Brain pericyte (primary cell): Measurements from ENCODE around the gene PRTN3.

Experiments used
- DNase-seq: peaks from one replicate; pipeline ENCODE4 v3.0.0-alpha.2; 2012; ENCODE audit warnings: low read depth, low spot score

PRTN3 gene

DNA sequence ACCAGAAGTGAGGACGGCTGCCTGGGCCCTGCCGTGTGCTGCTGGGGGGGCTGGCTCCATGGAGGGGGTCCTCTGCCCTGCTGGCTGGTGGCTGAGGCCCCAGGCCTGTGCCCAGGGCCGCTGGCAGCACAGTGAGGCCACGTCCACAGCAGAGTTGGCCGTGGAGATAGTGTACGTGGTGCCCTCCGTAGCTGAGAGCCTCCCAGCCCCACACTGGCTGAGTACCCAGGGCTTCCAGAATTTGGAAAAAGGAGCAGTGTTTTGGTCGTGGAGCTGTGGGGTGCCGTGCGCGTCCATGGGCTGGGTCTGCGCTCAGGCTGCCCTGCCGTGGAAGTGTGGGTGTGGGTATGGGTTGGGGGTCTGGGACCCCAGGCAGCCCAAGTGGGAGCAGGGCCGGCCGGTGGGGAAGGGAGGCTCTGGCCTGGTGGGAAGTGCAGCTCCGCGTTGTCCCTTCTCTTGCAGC, 37.7 kb upstream of the PRTN3 start:
- DNase-seq, result no peak

DNA sequence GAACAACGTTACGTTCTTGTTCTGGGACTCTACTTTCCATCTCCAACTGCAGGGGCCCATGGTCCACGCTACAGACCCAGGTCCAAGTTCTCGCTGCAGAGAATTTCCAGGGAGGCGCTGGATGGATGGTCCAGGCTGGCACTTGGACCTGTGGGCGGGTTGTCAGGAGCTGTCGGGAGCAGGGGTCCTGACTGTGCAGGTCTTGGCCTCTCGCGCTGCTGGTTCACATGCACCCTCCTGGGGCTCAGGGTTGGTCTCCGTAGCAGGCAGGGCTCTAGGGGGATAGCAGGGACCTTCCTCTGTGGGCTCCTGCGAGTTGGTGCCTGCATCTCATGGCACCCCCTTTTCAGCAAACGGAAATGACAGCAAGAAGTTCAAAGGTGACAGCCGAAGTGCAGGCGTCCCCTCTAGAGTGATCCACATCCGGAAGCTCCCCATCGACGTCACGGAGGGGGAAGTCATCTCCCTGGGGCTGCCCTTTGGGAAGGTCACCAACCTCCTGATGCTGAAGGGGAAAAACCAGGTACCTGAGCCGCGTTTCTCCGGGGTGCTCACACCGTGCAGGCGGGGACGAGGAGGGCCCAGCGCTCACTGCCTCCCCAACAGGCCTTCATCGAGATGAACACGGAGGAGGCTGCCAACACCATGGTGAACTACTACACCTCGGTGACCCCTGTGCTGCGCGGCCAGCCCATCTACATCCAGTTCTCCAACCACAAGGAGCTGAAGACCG, 36.9 kb upstream of the PRTN3 start:
- DNase-seq, result no peak

DNA sequence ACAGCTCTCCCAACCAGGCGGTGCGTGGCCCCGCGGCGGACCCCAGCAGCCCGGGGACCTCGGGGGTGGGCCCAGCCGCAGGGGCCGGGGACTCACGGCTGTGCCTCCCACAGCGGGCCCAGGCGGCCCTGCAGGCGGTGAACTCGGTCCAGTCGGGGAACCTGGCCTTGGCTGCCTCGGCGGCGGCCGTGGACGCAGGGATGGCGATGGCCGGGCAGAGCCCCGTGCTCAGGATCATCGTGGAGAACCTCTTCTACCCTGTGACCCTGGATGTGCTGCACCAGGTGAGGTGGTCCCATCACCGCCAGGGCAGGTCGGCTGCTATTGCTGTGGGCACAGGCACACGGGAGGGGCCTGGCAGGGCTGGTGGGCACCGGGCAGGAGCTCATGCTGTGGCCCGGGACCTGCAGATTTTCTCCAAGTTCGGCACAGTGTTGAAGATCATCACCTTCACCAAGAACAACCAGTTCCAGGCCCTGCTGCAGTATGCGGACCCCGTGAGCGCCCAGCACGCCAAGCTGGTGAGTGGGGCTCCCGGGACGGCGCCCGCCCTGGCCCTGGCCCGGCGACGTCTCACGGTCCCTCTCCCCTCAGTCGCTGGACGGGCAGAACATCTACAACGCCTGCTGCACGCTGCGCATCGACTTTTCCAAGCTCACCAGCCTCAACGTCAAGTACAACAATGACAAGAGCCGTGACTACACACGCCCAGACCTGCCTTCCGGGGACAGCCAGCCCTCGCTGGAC, 36.2 kb upstream of the PRTN3 start:
- DNase-seq, result no peak

DNA sequence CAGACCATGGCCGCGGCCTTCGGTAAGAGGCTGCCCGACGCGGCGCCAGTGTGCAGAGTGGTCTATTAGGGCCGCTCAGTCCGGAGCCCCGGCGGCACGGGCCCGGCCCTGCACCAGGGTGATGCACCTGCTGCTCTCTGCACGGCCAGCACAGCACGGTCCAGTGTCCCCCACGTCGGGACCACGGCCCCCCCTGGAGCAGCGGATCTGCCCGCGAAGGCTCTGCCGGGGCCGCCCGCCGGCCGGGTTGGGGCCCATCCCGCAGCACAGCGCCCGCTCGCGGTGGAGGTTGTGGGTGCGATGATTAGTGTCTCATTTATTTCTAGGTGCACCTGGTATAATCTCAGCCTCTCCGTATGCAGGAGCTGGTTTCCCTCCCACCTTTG, 35.6 kb upstream of the PRTN3 start:
- no peak for DNase-seq

DNA sequence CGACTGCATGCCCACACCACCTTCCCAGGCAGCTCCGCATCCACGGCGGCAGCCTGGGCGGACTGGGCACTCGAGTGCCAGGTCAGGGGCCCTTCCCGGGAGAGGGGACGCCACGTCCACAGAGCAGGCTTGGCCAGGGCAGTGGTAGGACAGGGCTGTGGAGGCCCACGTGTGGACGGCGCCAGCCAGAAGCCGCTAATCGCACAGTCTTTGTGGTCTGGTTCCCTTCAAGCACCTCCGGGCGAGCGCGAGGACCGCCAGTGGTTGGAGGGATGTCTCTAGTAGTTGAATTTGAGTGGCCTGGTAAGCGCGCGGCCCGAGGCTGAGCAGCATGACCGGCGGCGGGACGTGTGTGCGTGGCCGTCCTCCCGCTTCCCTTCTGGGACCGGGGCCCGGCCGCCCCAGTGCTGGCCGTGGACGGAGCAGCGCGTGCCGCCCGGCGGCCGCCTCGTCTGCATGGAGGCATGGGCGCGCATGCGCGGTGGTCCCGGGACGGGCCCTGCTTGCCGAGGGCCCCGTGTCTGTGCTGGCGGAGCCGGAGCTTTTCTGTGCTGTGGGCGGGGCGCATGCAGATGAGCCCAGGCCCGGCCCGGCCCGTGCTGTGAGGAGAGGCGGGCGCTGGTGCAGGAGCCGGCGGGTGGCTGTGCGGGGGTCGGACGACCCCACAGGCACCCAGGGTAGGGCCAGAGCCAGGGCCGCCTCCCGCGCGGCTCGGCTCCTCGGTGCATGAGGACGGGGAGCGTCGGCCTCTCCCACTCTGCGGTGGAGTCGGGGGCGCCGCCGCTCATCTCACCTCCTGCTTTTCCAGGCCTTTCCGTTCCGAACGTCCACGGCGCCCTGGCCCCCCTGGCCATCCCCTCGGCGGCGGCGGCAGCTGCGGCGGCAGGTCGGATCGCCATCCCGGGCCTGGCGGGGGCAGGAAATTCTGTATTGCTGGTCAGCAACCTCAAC, 34.9 kb upstream of the PRTN3 start:
- DNase-seq, result no peak

DNA sequence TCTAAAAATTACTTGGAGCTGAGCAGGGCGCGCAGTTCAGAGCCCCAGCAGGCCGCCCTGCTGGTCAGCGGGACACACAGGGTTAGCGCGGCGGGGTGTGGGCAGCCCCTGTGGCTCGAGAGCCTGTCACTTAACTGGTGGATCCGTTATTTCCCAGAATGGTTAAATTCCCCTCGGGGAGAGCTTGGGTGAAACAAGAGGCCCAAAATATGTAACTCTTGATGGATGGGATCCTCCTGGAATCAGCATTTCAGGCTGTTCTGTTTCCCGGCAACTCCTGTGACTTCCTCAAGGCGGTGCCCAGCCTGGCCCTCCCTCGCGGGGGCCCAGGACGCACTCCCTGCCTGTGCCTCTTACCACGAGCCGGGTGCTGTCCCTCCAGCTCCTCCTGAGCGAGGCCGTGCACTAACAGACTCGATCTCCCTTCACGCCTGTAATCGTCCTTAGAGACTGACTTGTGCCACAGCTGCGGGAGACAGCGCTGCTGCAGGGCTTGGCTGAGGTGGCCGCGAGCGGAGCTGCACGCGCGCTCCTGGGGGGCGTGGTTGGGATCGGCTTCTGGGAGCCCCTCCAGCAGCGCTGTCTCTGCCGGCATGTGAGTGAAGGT, 33.9 kb upstream of the PRTN3 start:
- DNase-seq, result no peak

DNA sequence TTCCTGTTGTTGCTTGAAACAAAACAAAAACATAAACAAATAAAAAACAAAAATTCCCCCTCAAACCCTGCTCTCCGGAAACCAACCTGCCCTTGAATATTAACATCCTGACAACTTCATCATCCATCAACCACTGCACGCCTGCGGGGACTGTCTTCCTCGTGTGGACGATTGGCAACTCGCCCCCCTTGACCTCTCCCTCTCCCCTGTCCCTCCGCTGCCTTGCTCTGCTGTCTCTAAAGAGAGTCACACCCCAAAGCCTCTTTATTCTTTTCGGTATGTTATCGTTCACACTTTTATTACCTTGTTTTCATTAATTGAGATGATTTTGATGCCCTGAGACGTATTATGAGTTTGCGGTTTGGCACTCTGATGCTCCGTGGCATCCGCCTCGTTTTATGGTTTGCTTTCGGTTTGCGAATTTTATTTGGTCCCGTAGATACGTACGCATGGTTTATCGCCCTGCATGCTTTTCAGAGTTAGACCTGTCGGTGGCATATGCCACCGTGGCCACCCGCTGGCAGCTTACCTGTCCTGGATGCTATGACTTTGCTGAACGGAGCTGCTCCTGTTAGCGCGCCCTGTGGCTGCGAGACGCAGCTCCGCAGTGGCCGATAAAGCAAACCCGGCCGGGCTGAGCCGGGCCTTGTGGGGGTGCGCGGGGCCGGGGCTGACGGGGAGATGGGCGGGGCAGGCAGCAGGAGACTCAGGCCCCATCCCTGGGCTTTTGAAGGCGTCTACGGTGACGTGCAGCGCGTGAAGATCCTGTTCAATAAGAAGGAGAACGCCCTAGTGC, 33.0 kb upstream of the PRTN3 start:
- DNase-seq, result no peak

DNA sequence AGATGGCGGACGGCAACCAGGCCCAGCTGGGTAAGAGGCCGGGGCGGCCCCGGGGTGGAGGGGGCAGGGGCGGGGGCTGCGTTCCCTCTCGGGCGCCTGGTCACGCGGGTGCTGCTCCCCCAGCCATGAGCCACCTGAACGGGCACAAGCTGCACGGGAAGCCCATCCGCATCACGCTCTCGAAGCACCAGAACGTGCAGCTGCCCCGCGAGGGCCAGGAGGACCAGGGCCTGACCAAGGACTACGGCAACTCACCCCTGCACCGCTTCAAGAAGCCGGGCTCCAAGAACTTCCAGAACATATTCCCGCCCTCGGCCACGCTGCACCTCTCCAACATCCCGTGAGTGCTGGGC, 32.4 kb upstream of the PRTN3 start:
- DNase-seq, result no peak

DNA sequence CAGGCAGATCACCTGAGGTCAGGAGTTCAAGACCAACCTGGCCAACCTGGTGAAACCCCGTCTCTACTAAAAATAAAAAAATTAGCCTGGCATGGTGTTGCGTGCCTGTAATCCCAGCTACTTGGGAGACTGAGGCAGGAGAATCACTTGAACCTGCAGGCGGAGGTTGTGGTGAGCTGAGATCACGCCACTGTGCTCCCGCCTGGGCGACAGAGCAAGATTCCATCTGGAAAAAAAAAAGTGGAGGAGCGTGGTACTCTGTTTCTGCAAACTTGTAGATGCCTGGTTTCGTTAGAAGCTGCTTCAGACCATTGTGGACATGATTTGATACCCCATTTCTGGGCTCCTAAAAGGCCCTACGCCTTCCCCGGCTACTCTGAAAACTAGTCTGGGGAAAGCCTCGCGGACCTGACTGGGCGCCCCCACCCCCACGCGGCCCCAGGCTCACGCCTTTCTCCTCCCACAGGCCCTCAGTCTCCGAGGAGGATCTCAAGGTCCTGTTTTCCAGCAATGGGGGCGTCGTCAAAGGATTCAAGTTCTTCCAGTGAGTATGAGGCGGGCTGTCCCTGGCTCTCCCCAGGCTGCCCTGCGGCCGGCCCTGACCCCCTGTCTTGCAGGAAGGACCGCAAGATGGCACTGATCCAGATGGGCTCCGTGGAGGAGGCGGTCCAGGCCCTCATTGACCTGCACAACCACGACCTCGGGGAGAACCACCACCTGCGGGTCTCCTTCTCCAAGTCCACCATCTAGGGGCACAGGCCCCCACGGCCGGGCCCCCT, 30.5 kb upstream of the PRTN3 start:
- no peak for DNase-seq

DNA sequence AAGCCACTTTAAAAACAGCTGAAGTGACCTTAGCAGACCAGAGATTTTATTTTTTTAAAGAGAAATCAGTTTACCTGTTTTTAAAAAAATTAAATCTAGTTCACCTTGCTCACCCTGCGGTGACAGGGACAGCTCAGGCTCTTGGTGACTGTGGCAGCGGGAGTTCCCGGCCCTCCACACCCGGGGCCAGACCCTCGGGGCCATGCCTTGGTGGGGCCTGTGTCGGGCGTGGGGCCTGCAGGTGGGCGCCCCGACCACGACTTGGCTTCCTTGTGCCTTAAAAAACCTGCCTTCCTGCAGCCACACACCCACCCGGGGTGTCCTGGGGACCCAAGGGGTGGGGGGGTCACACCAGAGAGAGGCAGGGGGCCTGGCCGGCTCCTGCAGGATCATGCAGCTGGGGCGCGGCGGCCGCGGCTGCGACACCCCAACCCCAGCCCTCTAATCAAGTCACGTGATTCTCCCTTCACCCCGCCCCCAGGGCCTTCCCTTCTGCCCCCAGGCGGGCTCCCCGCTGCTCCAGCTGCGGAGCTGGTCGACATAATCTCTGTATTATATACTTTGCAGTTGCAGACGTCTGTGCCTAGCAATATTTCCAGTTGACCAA, 29.8 kb upstream of the PRTN3 start:
- DNase-seq, result no peak

DNA sequence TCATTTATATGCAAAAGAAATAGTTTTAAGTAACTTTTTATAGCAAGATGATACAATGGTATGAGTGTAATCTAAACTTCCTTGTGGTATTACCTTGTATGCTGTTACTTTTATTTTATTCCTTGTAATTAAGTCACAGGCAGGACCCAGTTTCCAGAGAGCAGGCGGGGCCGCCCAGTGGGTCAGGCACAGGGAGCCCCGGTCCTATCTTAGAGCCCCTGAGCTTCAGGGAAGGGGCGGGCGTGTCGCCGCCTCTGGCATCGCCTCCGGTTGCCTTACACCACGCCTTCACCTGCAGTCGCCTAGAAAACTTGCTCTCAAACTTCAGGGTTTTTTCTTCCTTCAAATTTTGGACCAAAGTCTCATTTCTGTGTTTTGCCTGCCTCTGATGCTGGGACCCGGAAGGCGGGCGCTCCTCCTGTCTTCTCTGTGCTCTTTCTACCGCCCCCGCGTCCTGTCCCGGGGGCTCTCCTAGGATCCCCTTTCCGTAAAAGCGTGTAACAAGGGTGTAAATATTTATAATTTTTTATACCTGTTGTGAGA, 29.2 kb upstream of the PRTN3 start:
- no peak for DNase-seq

DNA sequence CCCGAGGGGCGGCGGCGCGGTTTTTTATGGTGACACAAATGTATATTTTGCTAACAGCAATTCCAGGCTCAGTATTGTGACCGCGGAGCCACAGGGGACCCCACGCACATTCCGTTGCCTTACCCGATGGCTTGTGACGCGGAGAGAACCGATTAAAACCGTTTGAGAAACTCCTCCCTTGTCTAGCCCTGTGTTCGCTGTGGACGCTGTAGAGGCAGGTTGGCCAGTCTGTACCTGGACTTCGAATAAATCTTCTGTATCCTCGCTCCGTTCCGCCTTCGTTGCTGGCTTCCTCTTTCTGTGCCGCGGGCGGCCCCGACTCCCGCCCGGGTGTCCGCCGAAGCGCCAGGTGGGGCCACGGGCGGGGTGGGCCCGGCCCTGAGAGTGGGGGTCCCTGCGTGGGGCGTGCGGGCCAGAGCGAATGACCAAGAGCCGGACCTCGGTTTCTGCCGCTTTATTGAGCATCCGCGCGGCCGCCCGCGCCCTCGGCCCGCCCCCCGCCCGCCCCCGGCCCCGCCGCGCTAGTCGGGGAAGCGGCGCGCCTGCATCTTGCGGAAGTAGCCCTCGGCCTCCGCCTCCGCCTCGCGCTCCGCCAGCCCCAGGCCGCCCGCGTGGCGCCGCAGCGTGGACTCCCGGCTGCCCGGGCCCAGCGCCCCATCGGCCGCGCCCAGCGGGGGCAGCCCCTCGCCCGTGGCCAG, 28.6 kb upstream of the PRTN3 start:
- no peak for DNase-seq

DNA sequence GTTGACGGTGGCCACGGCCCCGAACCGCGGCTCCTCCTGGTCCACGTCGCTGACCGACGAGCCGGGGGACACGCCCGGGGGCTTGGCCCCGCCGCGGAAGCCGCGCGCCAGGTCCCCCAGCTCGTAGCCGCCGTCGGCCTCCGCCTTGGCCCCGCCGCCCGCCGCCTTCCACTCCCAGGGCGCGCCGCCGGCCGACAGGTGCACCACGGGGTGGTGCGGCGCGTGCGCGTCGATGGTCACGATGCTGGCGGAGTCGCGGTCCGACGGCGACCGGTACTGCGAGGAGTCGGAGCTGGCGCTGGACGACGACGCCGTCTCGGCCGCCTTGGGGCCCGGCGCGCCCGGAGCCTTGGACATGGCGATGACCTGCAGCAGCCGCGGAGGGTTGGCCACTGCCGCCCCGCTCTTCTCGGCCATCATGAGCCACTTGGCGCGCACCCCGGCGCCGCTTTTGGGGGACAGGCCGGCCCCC, 28.0 kb upstream of the PRTN3 start:
- no peak for DNase-seq

DNA sequence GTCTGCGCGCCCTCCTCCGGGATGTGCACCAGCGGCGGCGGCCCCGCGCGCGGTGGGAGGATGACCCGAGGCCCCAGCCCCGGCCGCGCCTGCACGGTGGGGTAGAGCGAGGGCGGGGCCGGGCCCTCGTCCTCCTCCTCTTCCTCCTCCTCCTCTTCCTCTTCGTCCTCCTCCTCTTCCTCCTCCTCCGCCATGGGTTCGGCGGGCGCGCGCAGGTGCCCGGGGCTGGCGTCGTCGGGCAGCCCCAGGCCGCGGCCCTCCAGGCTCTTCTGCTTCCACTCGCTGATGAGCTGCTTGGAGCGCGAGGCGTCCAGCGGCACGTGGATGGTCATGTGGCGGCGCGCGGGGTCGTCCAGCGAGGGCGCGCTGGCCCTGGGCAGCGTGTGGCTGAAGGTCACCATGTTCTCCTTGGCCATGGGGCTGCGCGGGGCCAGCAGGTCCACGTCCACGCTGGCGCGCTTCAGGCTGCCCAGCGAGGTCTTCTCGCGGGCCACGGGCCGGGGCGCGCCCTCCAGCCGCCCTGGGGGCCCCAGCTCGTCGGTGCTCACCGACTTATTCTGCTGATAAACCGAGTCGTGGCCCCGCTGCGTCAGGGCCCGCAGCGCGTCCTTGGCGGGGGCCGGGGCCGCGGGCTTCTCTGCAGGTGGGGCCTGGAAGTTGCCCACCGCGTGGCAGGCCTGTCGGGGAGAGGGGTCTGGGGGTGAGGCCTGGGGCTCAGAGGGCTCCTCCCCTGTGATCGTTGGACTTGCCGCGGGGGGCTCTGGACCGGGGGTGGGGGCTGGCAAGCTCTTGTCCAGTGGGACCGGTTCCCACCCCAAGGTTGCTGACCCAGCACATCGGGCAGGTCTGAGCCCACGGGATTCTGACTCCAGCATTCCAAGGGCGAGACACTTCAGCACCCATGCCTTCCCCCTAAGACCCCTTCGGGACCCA, 27.3 kb upstream of the PRTN3 start:
- DNase-seq, result no peak

DNA sequence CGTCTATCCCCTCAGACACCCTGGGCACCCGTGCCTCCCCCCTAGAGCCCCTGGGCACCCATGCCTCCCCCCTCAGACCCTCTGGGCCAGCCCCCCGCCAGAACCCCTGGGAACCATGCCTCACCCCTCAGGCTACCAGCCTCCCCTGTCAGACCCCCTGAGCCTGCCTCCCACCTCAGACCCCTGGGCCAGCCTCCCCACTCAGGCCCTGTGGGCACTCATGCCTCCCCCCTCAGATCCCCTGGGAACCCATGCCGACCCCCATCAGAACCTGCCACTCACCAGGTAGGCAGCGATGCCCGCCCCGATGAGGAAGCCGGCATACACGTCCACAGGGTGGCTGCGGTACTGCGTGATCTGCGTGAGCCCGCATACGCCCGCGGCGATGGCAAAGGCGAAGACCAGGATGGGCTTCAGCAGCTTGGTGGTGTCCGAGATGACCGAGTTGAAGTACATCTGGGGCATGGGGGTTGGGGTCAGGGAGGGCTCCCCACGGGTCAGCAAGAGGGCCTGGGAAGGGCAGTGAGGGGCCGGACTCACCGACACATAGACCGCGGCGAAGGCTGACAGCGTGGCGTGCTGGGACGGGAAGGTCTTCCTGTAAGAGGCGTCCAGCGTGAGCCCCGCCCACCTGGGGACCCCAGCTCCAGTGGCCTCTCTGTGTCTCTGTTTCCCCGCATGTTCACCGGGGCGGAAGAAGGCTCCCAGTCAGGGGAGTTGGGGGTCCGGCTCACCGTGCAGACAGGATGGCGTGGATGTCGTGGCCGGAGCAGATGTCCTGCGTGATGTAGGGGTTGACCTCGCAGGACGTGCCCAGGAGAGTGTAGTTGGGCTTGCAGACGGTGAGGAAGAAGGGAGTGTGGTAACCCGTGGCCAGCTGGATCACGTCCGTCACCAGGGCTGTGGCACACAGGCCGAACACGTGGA, 26.4 kb upstream of the PRTN3 start:
- DNase-seq, result no peak

DNA sequence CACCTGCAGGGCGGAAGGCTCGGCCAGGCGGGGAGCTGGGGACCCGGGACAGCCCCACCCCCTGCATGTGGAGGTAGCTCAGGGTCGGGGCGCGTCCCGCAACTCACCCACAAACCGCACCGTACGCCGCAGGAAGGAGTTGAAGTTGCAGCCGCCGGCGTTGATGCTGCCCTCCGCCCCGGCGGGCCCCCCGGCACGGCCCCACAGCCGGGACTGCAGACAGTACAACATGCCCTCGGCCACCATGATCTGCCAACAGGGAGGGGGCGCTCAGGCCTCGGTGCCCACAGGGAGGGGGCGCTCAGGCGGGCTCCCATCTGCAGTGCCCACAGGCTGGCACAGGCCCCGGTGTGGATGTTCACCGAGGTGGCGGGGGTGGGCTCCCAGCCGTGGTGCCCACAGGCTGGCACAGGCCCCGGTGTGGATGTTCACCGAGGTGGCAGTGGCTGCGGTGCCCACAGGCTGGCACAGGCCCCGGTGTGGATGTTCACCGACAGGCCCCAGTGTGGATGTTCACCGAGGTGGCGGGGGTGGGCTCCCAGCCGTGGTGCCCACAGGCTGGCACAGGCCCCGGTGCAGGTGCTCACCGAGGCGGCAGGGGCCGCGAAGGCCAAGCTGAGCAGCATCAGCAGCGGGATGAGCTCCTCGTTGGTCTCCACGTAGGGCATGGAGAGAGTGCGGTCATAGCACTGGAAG, 25.6 kb upstream of the PRTN3 start:
- DNase-seq, result no peak
